H9 (cell line): Measurements from ENCODE around the gene PAFAH1B1. TPM values are rescaled to one million over a fixed set of nuclear protein-coding genes. Genes with fewer than 3 reads are reported as not detected.
A peak's percentile ranks its signal among the peaks of the same experiment; 100 is the strongest.

ENCODE experiments used
- DNase-seq: peaks from one replicate; pipeline ENCODE4 v3.0.0-alpha.2; 2017
- H2AFZ ChIP-seq: one replicate; pipeline ENCODE4 v1.6.1; 2013; ENCODE audit warnings: mild to moderate bottlenecking, low read length, control low read depth, moderate library complexity
- H2AK5ac ChIP-seq: 2 replicates; pipeline ENCODE4 v1.6.1; 2013; ENCODE audit warnings: low read length, control low read depth, mixed read lengths; ENCODE audit not compliant: insufficient read length
- H2BK120ac ChIP-seq: one replicate; pipeline ENCODE4 v1.6.1; 2013; ENCODE audit warnings: low read depth, mild to moderate bottlenecking, low read length, control low read depth, inconsistent platforms; ENCODE audit not compliant: poor library complexity, severe bottlenecking
- H2BK12ac ChIP-seq: 2 replicates; pipeline ENCODE4 v1.6.1; 2013; ENCODE audit warnings: low read length, control low read depth, mixed read lengths, low read depth; ENCODE audit not compliant: insufficient read length
- H2BK15ac ChIP-seq: 2 replicates; pipeline ENCODE4 v1.6.1; 2013; ENCODE audit warnings: low read depth, low read length, control low read depth
- H2BK20ac ChIP-seq: one replicate; pipeline ENCODE4 v1.6.1; 2013; ENCODE audit warnings: low read depth, mild to moderate bottlenecking, low read length, control low read depth, inconsistent platforms; ENCODE audit not compliant: poor library complexity, severe bottlenecking
- H2BK5ac ChIP-seq: 2 replicates; pipeline ENCODE4 v1.6.1; 2013; ENCODE audit warnings: low read length, control low read depth, mixed read lengths; ENCODE audit not compliant: insufficient read length
- H3K14ac ChIP-seq: 2 replicates; pipeline ENCODE4 v1.6.1; 2013; ENCODE audit warnings: low read length, control low read depth; ENCODE audit not compliant: insufficient read depth
- H3K18ac ChIP-seq: 2 replicates; pipeline ENCODE4 v1.6.1; 2013; ENCODE audit warnings: low read depth, mild to moderate bottlenecking, mixed read lengths, low read length, control low read depth; ENCODE audit not compliant: insufficient read length
- H3K23ac ChIP-seq: 2 replicates; pipeline ENCODE4 v1.6.1; 2013; ENCODE audit warnings: low read length, control low read depth, mixed read lengths, low read depth; ENCODE audit not compliant: insufficient read length
- H3K23me2 ChIP-seq: 2 replicates; pipeline ENCODE4 v1.6.1; 2013; ENCODE audit warnings: low read depth, mild to moderate bottlenecking, mixed read lengths, low read length, control low read depth; ENCODE audit not compliant: insufficient read length, poor library complexity, severe bottlenecking
- H3K27ac ChIP-seq: 2 replicates; pipeline ENCODE4 v1.5.1; 2013; ENCODE audit warnings: low read length, control low read depth, mixed read lengths, low read depth; ENCODE audit not compliant: insufficient read length
- H3K27me3 ChIP-seq: 2 replicates; pipeline ENCODE4 v1.6.1; 2013; ENCODE audit warnings: low read length, control low read depth, inconsistent platforms; ENCODE audit not compliant: insufficient read depth
- H3K4ac ChIP-seq: 2 replicates; pipeline ENCODE4 v1.6.1; 2013; ENCODE audit warnings: low read depth, mild to moderate bottlenecking, control low read depth, inconsistent platforms, low read length, moderate library complexity
- H3K4me1 ChIP-seq: 2 replicates; pipeline ENCODE4 v1.6.1; 2013; ENCODE audit warnings: low read length, control low read depth, inconsistent platforms; ENCODE audit not compliant: insufficient read depth
- H3K4me2 ChIP-seq: 2 replicates; pipeline ENCODE4 v1.6.1; 2013; ENCODE audit warnings: low read length, control low read depth, mixed read lengths; ENCODE audit not compliant: insufficient read length, insufficient read depth
- H3K56ac ChIP-seq: 2 replicates; pipeline ENCODE4 v1.6.1; 2013; ENCODE audit warnings: low read depth, mild to moderate bottlenecking, mixed read lengths, low read length, control low read depth; ENCODE audit not compliant: insufficient read length
- H3K79me1 ChIP-seq: 2 replicates; pipeline ENCODE4 v1.6.1; 2013; ENCODE audit warnings: low read depth, mild to moderate bottlenecking, moderate library complexity, low read length, control low read depth, inconsistent platforms; ENCODE audit not compliant: insufficient read depth, poor library complexity, severe bottlenecking
- H3K79me2 ChIP-seq: 2 replicates; pipeline ENCODE4 v1.6.1; 2013; ENCODE audit warnings: low read length, control low read depth, inconsistent platforms; ENCODE audit not compliant: insufficient read depth
- H3K9ac ChIP-seq: 2 replicates; pipeline ENCODE4 v1.6.1; 2013; ENCODE audit warnings: low read length, control low read depth, mixed read lengths; ENCODE audit not compliant: insufficient read length; ENCODE audit errors: extremely low read depth
- H3K9me3 ChIP-seq: one replicate; pipeline ENCODE4 v1.6.1; 2013; ENCODE audit warnings: low read depth, low read length, inconsistent platforms; ENCODE audit not compliant: control insufficient read depth
- H3T11ph ChIP-seq: one replicate; pipeline ENCODE4 v1.6.1; 2013; ENCODE audit warnings: mild to moderate bottlenecking, low read length, control low read depth, inconsistent platforms
- H4K20me1 ChIP-seq: one replicate; pipeline ENCODE4 v1.6.1; 2013; ENCODE audit not compliant: control insufficient read depth, insufficient read length, insufficient read depth
- H4K5ac ChIP-seq: 2 replicates; pipeline ENCODE4 v1.6.1; 2013; ENCODE audit warnings: low read depth, mild to moderate bottlenecking, mixed read lengths, low read length, control low read depth; ENCODE audit not compliant: insufficient read length
- H4K8ac ChIP-seq: replicated peaks from 2 replicates; pipeline ENCODE4 v1.6.1; 2013; ENCODE audit warnings: low read length, control low read depth, mixed read lengths, low read depth; ENCODE audit not compliant: insufficient read length
- H4K91ac ChIP-seq: 2 replicates; pipeline ENCODE4 v1.6.1; 2013; ENCODE audit warnings: low read depth, mild to moderate bottlenecking, moderate library complexity, mixed read lengths, low read length, control low read depth; ENCODE audit not compliant: insufficient read length
- H3K27ac Mint-ChIP-seq, 3 experiments: 2 replicates in 2 of 3; 3 replicates in 1 of 3; pipeline ENCODE4 v1.8.0; 2020 to 2021; ENCODE audit warnings: mixed read lengths in 3 of 3, mild to moderate bottlenecking in 1 of 3, moderate library complexity in 1 of 3
- H3K27me3 Mint-ChIP-seq: 2 replicates; pipeline ENCODE4 v1.8.0; 2021; ENCODE audit warnings: low read depth, mild to moderate bottlenecking, moderate library complexity, mixed read lengths
- H3K36me3 Mint-ChIP-seq, 3 experiments: 2 replicates in 2 of 3; 3 replicates in 1 of 3; pipeline ENCODE4 v1.8.0; 2020 to 2021; ENCODE audit warnings: low read depth in 3 of 3, mixed read lengths in 3 of 3; ENCODE audit not compliant: insufficient read depth in 1 of 3
- H3K4me1 Mint-ChIP-seq, 2 experiments: 2 replicates each; pipeline ENCODE4 v1.8.0; 2020; ENCODE audit warnings: mixed read lengths in 2 of 2
- H3K4me3 Mint-ChIP-seq, 2 experiments: 2 replicates in 1 of 2; 3 replicates in 1 of 2; pipeline ENCODE4 v1.8.0; 2020 to 2021; ENCODE audit warnings: mild to moderate bottlenecking in 2 of 2, mixed read lengths in 2 of 2, moderate library complexity in 1 of 2
- H3K9me3 Mint-ChIP-seq, 2 experiments: 2 replicates in 1 of 2; 3 replicates in 1 of 2; pipeline ENCODE4 v1.8.0; 2020; ENCODE audit warnings: mild to moderate bottlenecking in 2 of 2, mixed read lengths in 2 of 2, moderate library complexity in 1 of 2
- CTCF ChIP-seq: fragments of 200-600 bp; sonication (generic); conservative IDR thresholded peaks from 3 replicates; pipeline ENCODE4 v1.8.0; 2021; ENCODE audit warnings: antibody characterized with exemption, mild to moderate bottlenecking
- WGBS: extraction: QIAGEN DNeasy Blood & Tissue Kit; methylation state at CpG from one replicate; pipeline ENCODE4 v1.1.7; 2013; ENCODE audit warnings: missing lambda C conversion rate, low lambda C conversion rate, mixed read lengths; ENCODE audit not compliant: insufficient read length; ENCODE audit errors: extremely low coverage; 5-methylcytosine and 5-hydroxymethylcytosine counted together
- total RNA-seq: library from RNA; stranded (reverse); gene quantifications from 2 replicates; pipeline ENCODE4 v1.2.1, GENCODE V29; 2021

Gene PAFAH1B1
- total RNA-seq, 1 experiment from 2014 or later, result 134 TPM

- no peak overlapping the region for H3T11ph ChIP-seq
- no peak overlapping the region for H2BK120ac ChIP-seq
- no peaks in the 10 kb centered on the region for H3K4me1 ChIP-seq
- peaks cover 2 to 33% (median 21%) of the 10 kb centered on the region in 3 experiments; a peak in 6 of 7 replicates for H3K36me3 Mint-ChIP-seq
- H2BK15ac ChIP-seq, result no peak overlapping the region
- peaks cover 9 to 19% of the 10 kb centered on the region in 2 experiments for H3K4me1 Mint-ChIP-seq
- H3K18ac ChIP-seq, result no peak overlapping the region
- H3K79me1 ChIP-seq, result no peaks in the 10 kb centered on the region
- H3K23ac ChIP-seq, result no peak overlapping the region
- H3K23me2 ChIP-seq, result no peaks in the 10 kb centered on the region
- H3K4me2 ChIP-seq, result no peak overlapping the region
- no peaks in the 10 kb centered on the region for H3K9me3 Mint-ChIP-seq
- H3K4ac ChIP-seq, result no peak overlapping the region
- H3K27ac ChIP-seq, result no peak overlapping the region
- no peak overlapping the region for H3K4me3 Mint-ChIP-seq
- DNase-seq, result no peak
- H2BK12ac ChIP-seq, result no peak overlapping the region
- H3K9ac ChIP-seq, result no peak overlapping the region
- H3K56ac ChIP-seq, result no peak overlapping the region
- WGBS, result no CpG with 5 or more reads among the region's 6 CpGs
- H4K8ac ChIP-seq, result no peak overlapping the region
- no peak overlapping the region for H4K5ac ChIP-seq
- H3K27ac Mint-ChIP-seq, result peak overlapping the region in 2 of 3 experiments; percentile 48 to 53; a peak in 3 of 7 replicates
- H2AK5ac ChIP-seq, result no peak overlapping the region
- H3K27me3 Mint-ChIP-seq, result no peaks in the 10 kb centered on the region
- no peak for TF ChIP-seq CTCF
- H3K27me3 ChIP-seq, result no peaks in the 10 kb centered on the region
- H2BK20ac ChIP-seq, result no peak overlapping the region
- no peak overlapping the region for H2BK5ac ChIP-seq
- no peak overlapping the region for H2AFZ ChIP-seq
- no peaks in the 10 kb centered on the region for H3K9me3 ChIP-seq
- H3K14ac ChIP-seq, result no peak overlapping the region; the same call in 1 of the 2 replicates
- H3K79me2 ChIP-seq, result no peaks in the 10 kb centered on the region
- no peak overlapping the region for H4K91ac ChIP-seq
- no peaks in the 10 kb centered on the region for H4K20me1 ChIP-seq
These were observed 93.6 kb downstream of the PAFAH1B1 start for GRCh38 chr17:2687074-2687418.
